GM23248 (cell line): ENCODE data around the gene SLBP.

Source experiments
- EZH2 ChIP-seq: fragments of 200-600 bp; sonication (generic); IDR thresholded peaks from 2 replicates; pipeline ENCODE4 v1.6.1; 2018; ENCODE audit warnings: antibody characterized with exemption, mild to moderate bottlenecking; ENCODE audit not compliant: insufficient read depth, poor library complexity, severe bottlenecking
- EZH2phosphoT487 ChIP-seq: fragments of 200-600 bp; sonication (generic); IDR thresholded peaks from 2 replicates; pipeline ENCODE4 v1.6.1; 2018; ENCODE audit warnings: antibody characterized with exemption, moderate library complexity, mild to moderate bottlenecking, low read depth; ENCODE audit not compliant: insufficient read depth

DNA sequence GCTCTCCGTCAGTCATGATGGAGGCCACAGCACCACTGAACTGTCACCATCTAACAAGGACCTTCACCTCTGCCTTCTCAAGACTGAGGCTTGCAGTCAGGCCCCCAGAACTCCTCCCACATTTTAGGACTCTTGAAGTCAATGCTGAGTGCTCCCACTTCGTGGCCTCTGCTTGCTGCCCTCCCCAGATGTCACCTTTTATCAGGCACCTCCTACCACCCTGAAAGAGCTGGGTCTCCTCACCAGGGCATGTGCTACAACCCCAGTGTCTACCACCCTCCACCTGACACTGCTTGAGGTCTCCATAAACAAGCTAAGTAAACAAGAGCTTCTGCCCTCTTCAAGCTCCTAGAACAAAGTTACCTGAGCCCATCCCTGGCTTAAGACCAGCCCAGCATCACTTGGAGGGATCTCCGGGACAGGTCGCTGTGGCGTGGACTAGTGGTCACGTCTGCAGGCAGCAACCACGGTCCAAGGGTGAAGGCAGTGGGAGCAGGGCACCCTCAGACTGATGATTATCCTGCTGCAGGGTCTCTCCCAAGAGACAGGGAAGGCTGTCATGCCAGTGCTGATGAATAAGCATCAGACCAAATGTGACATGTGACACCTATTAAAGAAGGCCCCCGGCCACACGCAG, 20.3 kb downstream of the SLBP start:
- TF ChIP-seq EZH2, result no peak
- TF ChIP-seq EZH2phosphoT487, result no peak
